Measurements from ENCODE around the gene ETV3L. TPM values are rescaled to one million over a fixed set of nuclear protein-coding genes. Genes with fewer than 3 reads are reported as not detected.

The ETV3L gene
- total RNA-seq, 1 experiment from 2014 or later = not detected

DNA sequence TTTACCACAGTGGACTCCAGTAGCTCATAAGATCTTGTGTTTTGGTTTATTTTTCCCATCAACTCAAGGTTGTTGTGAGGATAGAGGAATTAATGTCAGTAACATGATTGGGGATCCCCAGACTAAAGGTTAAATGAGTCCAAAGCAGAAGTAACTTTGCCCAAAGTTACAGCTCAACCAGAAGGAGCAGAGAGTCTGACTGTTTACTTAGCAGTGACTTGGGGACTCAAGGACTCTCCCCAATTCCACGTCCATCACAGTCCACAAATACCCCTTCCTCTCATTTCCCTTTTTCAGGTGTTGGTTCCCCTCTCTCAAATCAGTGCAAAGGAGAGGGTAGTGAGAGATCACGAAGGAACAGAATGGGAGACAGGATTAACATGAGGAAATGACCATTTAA is 42.6 kb upstream of the ETV3L start:
- no TSS peak for BruUV-seq (replicated peaks)
- Histone ChIP-seq H3K4me3 (replicated peaks in 1 of 2; ENCODE audit: low read depth in 1 of 2, low read length in 2 of 2) (no peak overlapping the region), H3K9me3 (ENCODE audit: control insufficient read depth in 1 of 2, insufficient read depth in 1 of 2, low read depth in 1 of 2, low read length in 2 of 2) (no peaks in the 10 kb centered on the region), H3K27ac (ENCODE audit: low read depth, low read length) (no peak overlapping the region), H3K27me3 (ENCODE audit: insufficient read depth, low read length) (no peaks in the 10 kb centered on the region), H3K9ac (ENCODE audit: low read length) (no peak overlapping the region), H3K79me2 (ENCODE audit: insufficient read depth, low read length) (peaks cover 7% of the 10 kb centered on the region), H2AFZ (ENCODE audit: low read depth, low read length, poor library complexity, severe bottlenecking) (no peak overlapping the region), H3K36me3 (ENCODE audit: control insufficient read depth in 1 of 2, insufficient read depth in 2 of 2, low read length in 2 of 2) (no peaks in the 10 kb centered on the region), H3K4me2 (ENCODE audit: low read length) (no peak overlapping the region), H3K4me1 (ENCODE audit: control insufficient read depth in 1 of 2, insufficient read depth in 2 of 2, low read length in 2 of 2) (peaks cover 3 to 9% of the 10 kb centered on the region in 2 experiments; a peak in 2 of 4 replicates), H4K20me1 (ENCODE audit: insufficient read depth) (no peaks in the 10 kb centered on the region; the same call in 1 of the 2 replicates), H3K9me2 (ENCODE audit: insufficient read depth) (no peaks in the 10 kb centered on the region)
- TF ChIP-seq, protein P1, sequence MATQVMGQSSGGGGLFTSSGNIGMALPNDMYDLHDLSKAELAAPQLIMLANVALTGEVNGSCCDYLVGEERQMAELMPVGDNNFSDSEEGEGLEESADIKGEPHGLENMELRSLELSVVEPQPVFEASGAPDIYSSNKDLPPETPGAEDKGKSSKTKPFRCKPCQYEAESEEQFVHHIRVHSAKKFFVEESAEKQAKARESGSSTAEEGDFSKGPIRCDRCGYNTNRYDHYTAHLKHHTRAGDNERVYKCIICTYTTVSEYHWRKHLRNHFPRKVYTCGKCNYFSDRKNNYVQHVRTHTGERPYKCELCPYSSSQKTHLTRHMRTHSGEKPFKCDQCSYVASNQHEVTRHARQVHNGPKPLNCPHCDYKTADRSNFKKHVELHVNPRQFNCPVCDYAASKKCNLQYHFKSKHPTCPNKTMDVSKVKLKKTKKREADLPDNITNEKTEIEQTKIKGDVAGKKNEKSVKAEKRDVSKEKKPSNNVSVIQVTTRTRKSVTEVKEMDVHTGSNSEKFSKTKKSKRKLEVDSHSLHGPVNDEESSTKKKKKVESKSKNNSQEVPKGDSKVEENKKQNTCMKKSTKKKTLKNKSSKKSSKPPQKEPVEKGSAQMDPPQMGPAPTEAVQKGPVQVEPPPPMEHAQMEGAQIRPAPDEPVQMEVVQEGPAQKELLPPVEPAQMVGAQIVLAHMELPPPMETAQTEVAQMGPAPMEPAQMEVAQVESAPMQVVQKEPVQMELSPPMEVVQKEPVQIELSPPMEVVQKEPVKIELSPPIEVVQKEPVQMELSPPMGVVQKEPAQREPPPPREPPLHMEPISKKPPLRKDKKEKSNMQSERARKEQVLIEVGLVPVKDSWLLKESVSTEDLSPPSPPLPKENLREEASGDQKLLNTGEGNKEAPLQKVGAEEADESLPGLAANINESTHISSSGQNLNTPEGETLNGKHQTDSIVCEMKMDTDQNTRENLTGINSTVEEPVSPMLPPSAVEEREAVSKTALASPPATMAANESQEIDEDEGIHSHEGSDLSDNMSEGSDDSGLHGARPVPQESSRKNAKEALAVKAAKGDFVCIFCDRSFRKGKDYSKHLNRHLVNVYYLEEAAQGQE (IDR thresholded peaks at IDR 0.05; ENCODE audit: low read depth) = no peak
- ChIA-PET POLR2A (no interaction called here), RAD21 (ENCODE audit: low non-redundant PET in 1 of 2, low total read pairs in 2 of 2, uncharacterized antibody in 2 of 2, unreplicated experiment in 2 of 2) (no interaction called here), CTCF (interaction anchor here (1.8 to 2.0 kb wide), 2 partner anchors 13 to 52 kb away, joined by 6 to 14 read pairs; no protein-coding TSS in a partner anchor)
- no peak for DNase-seq (ENCODE audit: low read depth, low spot score)
- intact Hi-C loops (cut with micrococcal nuclease) = no loop called here
- no peak for ATAC-seq

DNA sequence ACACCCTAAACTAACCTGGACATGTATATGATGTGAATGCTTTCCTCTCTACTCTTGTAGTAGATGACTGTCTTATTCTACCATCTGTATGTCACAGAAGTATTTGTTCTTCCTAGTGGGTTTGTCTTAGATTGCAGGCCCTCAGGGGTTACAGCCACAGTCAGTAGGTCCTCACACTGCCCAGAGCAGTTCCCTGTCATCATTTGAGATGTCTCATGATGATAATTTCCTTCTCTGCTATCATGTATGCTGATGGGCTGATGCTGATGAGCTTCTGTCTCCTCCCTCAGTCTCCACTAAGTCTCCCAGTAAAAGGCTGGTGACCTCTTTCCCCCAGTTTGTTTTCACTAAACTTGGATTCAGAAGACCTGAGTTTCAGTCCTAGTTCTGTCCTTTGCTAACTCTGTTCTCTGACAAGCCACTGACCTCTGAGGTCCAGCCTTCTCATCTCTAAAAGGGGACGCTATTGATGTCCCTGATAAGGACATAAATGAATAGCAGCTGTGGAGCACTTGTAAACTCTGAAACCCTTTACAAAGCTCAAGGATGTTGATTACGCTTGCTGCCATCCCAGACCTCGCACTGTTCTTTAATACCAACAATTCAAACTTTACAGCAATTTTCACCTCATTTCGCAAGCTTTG is 41.7 kb upstream of the ETV3L start:
- Histone ChIP-seq H3K9me2 (ENCODE audit: insufficient read depth) (no peaks in the 10 kb centered on the region), H3K9ac (ENCODE audit: low read length) (no peak overlapping the region), H3K4me1 (ENCODE audit: control insufficient read depth in 1 of 2, insufficient read depth in 2 of 2, low read length in 2 of 2) (peaks cover 8 to 18% of the 10 kb centered on the region in 2 experiments; a peak in 3 of 4 replicates), H3K27me3 (ENCODE audit: insufficient read depth, low read length) (no peaks in the 10 kb centered on the region), H4K20me1 (ENCODE audit: insufficient read depth) (peaks cover 7% of the 10 kb centered on the region; the same call in 1 of the 2 replicates), H3K79me2 (ENCODE audit: insufficient read depth, low read length) (peaks cover 16% of the 10 kb centered on the region), H2AFZ (ENCODE audit: low read depth, low read length, poor library complexity, severe bottlenecking) (no peak overlapping the region), H3K4me3 (replicated peaks in 1 of 2; ENCODE audit: low read depth in 1 of 2, low read length in 2 of 2) (no peak overlapping the region), H3K27ac (ENCODE audit: low read depth, low read length) (no peak overlapping the region), H3K4me2 (ENCODE audit: low read length) (no peak overlapping the region), H3K9me3 (ENCODE audit: control insufficient read depth in 1 of 2, insufficient read depth in 1 of 2, low read depth in 1 of 2, low read length in 2 of 2) (no peaks in the 10 kb centered on the region), H3K36me3 (ENCODE audit: control insufficient read depth in 1 of 2, insufficient read depth in 2 of 2, low read length in 2 of 2) (no peaks in the 10 kb centered on the region)
- ATAC-seq = no peak
- intact Hi-C loops (cut with micrococcal nuclease) = no loop called here
- RAD21 ChIA-PET (ENCODE audit: low non-redundant PET in 1 of 2, low total read pairs in 2 of 2, uncharacterized antibody in 2 of 2, unreplicated experiment in 2 of 2) = no interaction called here
- DNase-seq (ENCODE audit: low read depth, low spot score) = no peak
- POLR2A ChIA-PET = no interaction called here
- CTCF ChIA-PET = interaction anchor here (1.8 to 2.0 kb wide), 2 partner anchors 14 to 51 kb away, joined by 6 to 14 read pairs; no protein-coding TSS in a partner anchor
- BruUV-seq (replicated peaks) = no TSS peak
- TF ChIP-seq POLR2A (IDR thresholded peaks at IDR 0.05; ENCODE audit: borderline replicate concordance, extremely low read depth, insufficient read depth, insufficient read length) (no peak), ELF1 (IDR thresholded peaks at IDR 0.05; ENCODE audit: borderline replicate concordance, low read depth) (no peak), EGR1 (IDR thresholded peaks at IDR 0.05; ENCODE audit: low read depth) (no peak), EZH2phosphoT487 (IDR thresholded peaks at IDR 0.05; ENCODE audit: borderline replicate concordance) (no peak), POLR2AphosphoS5 (IDR thresholded peaks at IDR 0.05; ENCODE audit: low read depth, low read length) (no peak), ZNF274 (IDR thresholded peaks at IDR 0.05; ENCODE audit: low read depth, low read length) (no peak), SIN3A (IDR thresholded peaks at IDR 0.05; ENCODE audit: low read depth) (no peak), CEBPB (IDR thresholded peaks at IDR 0.05; ENCODE audit: low read depth) (no peak)
- TF ChIP-seq, protein P2, sequence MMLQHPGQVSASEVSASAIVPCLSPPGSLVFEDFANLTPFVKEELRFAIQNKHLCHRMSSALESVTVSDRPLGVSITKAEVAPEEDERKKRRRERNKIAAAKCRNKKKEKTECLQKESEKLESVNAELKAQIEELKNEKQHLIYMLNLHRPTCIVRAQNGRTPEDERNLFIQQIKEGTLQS (IDR thresholded peaks at IDR 0.05) = no peak
- TF ChIP-seq, protein P3, sequence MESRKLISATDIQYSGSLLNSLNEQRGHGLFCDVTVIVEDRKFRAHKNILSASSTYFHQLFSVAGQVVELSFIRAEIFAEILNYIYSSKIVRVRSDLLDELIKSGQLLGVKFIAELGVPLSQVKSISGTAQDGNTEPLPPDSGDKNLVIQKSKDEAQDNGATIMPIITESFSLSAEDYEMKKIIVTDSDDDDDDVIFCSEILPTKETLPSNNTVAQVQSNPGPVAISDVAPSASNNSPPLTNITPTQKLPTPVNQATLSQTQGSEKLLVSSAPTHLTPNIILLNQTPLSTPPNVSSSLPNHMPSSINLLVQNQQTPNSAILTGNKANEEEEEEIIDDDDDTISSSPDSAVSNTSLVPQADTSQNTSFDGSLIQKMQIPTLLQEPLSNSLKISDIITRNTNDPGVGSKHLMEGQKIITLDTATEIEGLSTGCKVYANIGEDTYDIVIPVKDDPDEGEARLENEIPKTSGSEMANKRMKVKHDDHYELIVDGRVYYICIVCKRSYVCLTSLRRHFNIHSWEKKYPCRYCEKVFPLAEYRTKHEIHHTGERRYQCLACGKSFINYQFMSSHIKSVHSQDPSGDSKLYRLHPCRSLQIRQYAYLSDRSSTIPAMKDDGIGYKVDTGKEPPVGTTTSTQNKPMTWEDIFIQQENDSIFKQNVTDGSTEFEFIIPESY (IDR thresholded peaks at IDR 0.05; ENCODE audit: extremely low read depth, insufficient replicate concordance, low read length) = no peak

Measured in HCT116 (cell line).